K562 (cell line): ENCODE data around the gene CDR2L. TPM values are rescaled to one million over a fixed set of nuclear protein-coding genes. Genes with fewer than 3 reads are reported as not detected.

Experiments
- ARID4B ChIP-seq: sonication (generic); formaldehyde crosslinking; IDR thresholded peaks from 2 replicates; pipeline ENCODE4 v1.8.0; 2022; ENCODE audit warnings: mild to moderate bottlenecking, missing genetic modification reagents
- C11orf30 ChIP-seq: fragments of 450-650 bp; IDR thresholded peaks from 2 replicates; pipeline ENCODE4 v1.6.1; 2016; ENCODE audit warnings: low read depth, mild to moderate bottlenecking
- CBFA2T3 ChIP-seq: fragments of 450-650 bp; IDR thresholded peaks from 2 replicates; pipeline ENCODE4 v1.6.1; 2017
- CHAMP1 ChIP-seq: fragments of 450-650 bp; IDR thresholded peaks from 2 replicates; pipeline ENCODE4 v1.6.1; 2016; ENCODE audit warnings: mild to moderate bottlenecking
- CHCHD3 ChIP-seq: fragments of 250-450 bp; sonication (Bioruptor Pico); IDR thresholded peaks from 2 replicates; pipeline ENCODE4 v2.1.2; 2022; ENCODE audit warnings: mild to moderate bottlenecking
- DPF2 ChIP-seq: fragments of 450-650 bp; IDR thresholded peaks from 2 replicates; pipeline ENCODE4 v1.6.1; 2016
- ETV6 ChIP-seq, 3 experiments: fragments of 150-350 bp in 1 of 3; sonication (generic) in 1 of 3; formaldehyde crosslinking in 1 of 3; IDR thresholded peaks; 2 replicates each; pipeline versions ENCODE4 v1.6.1 to v1.8.0; 2014 to 2022; ENCODE audit warnings: borderline replicate concordance in 2 of 3, low read depth in 2 of 3, antibody characterized with exemption in 1 of 3, low read length in 1 of 3, mild to moderate bottlenecking in 1 of 3, missing genetic modification reagents in 1 of 3
- GATAD2A ChIP-seq: fragments of 450-650 bp; IDR thresholded peaks from 2 replicates; pipeline ENCODE4 v1.6.1; 2017
- GTF2F1 ChIP-seq: IDR thresholded peaks from 2 replicates; pipeline ENCODE4 v1.6.1; 2011; ENCODE audit warnings: low read depth, low read length, improper control_type of control experiment
- MAFG ChIP-seq: fragments of 450-650 bp; conservative IDR thresholded peaks from 2 replicates; pipeline ENCODE4 v1.6.1; 2016; ENCODE audit warnings: missing genetic modification characterization, missing compliant biosample characterization
- MTA3 ChIP-seq: fragments of 450-650 bp; formaldehyde crosslinking; IDR thresholded peaks from 2 replicates; pipeline ENCODE4 v1.6.1; 2017; ENCODE audit warnings: mild to moderate bottlenecking, borderline replicate concordance
- NR1H2 ChIP-seq: sonication (generic); formaldehyde crosslinking; IDR thresholded peaks from 2 replicates; pipeline ENCODE4 v1.4.0; 2020; ENCODE audit warnings: mild to moderate bottlenecking, missing genetic modification reagents
- PKNOX1 ChIP-seq: fragments of 450-650 bp; IDR thresholded peaks from 2 replicates; pipeline ENCODE4 v1.6.1; 2016
- RFX7 ChIP-seq: fragments of 250-450 bp; sonication (Bioruptor Pico); IDR thresholded peaks from 2 replicates; pipeline ENCODE4 v1.5.1; 2021; ENCODE audit warnings: mild to moderate bottlenecking
- SNIP1 ChIP-seq: fragments of 450-650 bp; IDR thresholded peaks from 2 replicates; pipeline ENCODE4 v1.7.1; 2017; ENCODE audit warnings: low read depth, mild to moderate bottlenecking
- SOX6 ChIP-seq: fragments of 450-650 bp; IDR thresholded peaks from 2 replicates; pipeline ENCODE4 v1.6.1; 2014; ENCODE audit warnings: mild to moderate bottlenecking
- STAT5A ChIP-seq: IDR thresholded peaks from 2 replicates; pipeline ENCODE4 v1.6.1; 2012; ENCODE audit warnings: low read length, inconsistent platforms, borderline replicate concordance
- ZBTB12 ChIP-seq: fragments of 250-450 bp; sonication (Bioruptor Pico); IDR thresholded peaks from 2 replicates; pipeline ENCODE4 v1.4.0; 2020
- ZFX ChIP-seq: sonication (generic); formaldehyde crosslinking; IDR thresholded peaks from 2 replicates; pipeline ENCODE4 v1.8.0; 2022; ENCODE audit warnings: mild to moderate bottlenecking, missing genetic modification reagents, moderate library complexity
- ZKSCAN8 ChIP-seq: fragments of 200-800 bp; sonication (Bioruptor generic); IDR thresholded peaks from 2 replicates; pipeline ENCODE4 v1.6.1; 2016; ENCODE audit warnings: missing genetic modification characterization, missing compliant biosample characterization
- ZNF217 ChIP-seq: sonication (generic); formaldehyde crosslinking; IDR thresholded peaks from 2 replicates; pipeline ENCODE4 v1.8.0; 2022; ENCODE audit warnings: mild to moderate bottlenecking, missing genetic modification reagents
- polyA plus RNA-seq, 8 experiments: library from polyadenylated mRNA; depleted of rRNA in 4 of 8; stranded (reverse) in 5 of 8; unstranded in 3 of 8; fragments of >200 nt; fragmentation: Nextera tagmentation in 2 of 8; fragmentation: Illumina TruSeq in 1 of 8; extraction: Ambion mirVana in 2 of 8; extraction: Trizol in 1 of 8; gene quantifications; 2 replicates each; pipeline versions ENCODE4 v1.2.1 to v1.2.3, GENCODE V29; 2011 to 2014; ENCODE audit warnings: inconsistent platforms in 1 of 8, missing spikeins in 1 of 8
- total RNA-seq, 7 experiments: library from RNA; depleted of rRNA in 6 of 7; stranded (reverse); fragments of >200 nt in 6 of 7; fragmentation: Illumina TruSeq in 2 of 7; extraction: Trizol in 2 of 7; gene quantifications; 2 replicates each; pipeline versions ENCODE4 v1.2.1 to v1.2.3, GENCODE V29; 2011 to 2021; ENCODE audit warnings: low replicate concordance in 1 of 7

CDR2L gene
- total and polyA plus RNA-seq, 9 of the 15 experiments (the other 6 are each of a cell fraction or from before 2014, with no cell fraction given), result 2.7 to 16.0 (median 7.3) TPM

GRCh38 chr17:75034236-75034908, 46.9 kb downstream of the CDR2L start (continued):
- TF ChIP-seq ETV6 (IDR thresholded peaks at IDR 0.05; ENCODE audit: borderline replicate concordance in 1 of 2, low read depth in 2 of 2, low read length in 1 of 2) (no peak), ETV6 (CRISPR knock-in tag; IDR thresholded peaks at IDR 0.05; ENCODE audit: borderline replicate concordance) (no peak), STAT5A (no peak), DPF2 (0 out of 2 replicates have a peak, but pooled peaks have one; percentile 43), MAFG (tag) (no peak), ZKSCAN8 (CRISPR knock-in tag) (no peak), ARID4B (CRISPR knock-in tag) (peak; percentile 85), CHCHD3 (CRISPR knock-in tag) (no peak), C11orf30 (no peak), NR1H2 (CRISPR knock-in tag) (no peak), CBFA2T3 (peak; percentile 1; the same call in 1 of the 2 replicates), MTA3 (0 out of 2 replicates have a peak, but pooled peaks have one; percentile 11), ZNF217 (no peak), CHAMP1 (peak; percentile 88), PKNOX1 (no peak), GATAD2A (no peak), ZFX (CRISPR knock-in tag) (peak; percentile 56; the same call in 1 of the 2 replicates), ZBTB12 (no peak), GTF2F1 (0 out of 2 replicates have a peak, but pooled peaks have one; percentile 41), SNIP1 (no peak), SOX6 (peak; percentile 42), RFX7 (no peak)
